NCI-H774 (cell line): ENCODE measurements around the gene SRPX.

Source experiments
- DNase-seq: peaks from one replicate; lab custom pipeline; 2025; lab: John Stamatoyannopoulos, UW

The SRPX gene

GRCh38 chrX:38138900-38139299 is 81.8 kb downstream of the SRPX start:
- DNase-seq = no peak

GRCh38 chrX:38138157-38138891 is 82.3 kb downstream of the SRPX start:
- no peak for DNase-seq

- no peak for DNase-seq
Measured at GRCh38 chrX:38129366-38129765, 91.3 kb downstream of the SRPX start.

- DNase-seq = no peak
Measured at GRCh38 chrX:38127961-38128360, 92.7 kb downstream of the SRPX start.

- no peak for DNase-seq
Measured at GRCh38 chrX:38126179-38126578, 94.5 kb downstream of the SRPX start.

- DNase-seq = no peak
Measured at GRCh38 chrX:38124000-38124399, 96.7 kb downstream of the SRPX start.

- no peak for DNase-seq
Measured at GRCh38 chrX:38117485-38117884, 103.2 kb downstream of the SRPX start.

- DNase-seq = no peak
Measured at GRCh38 chrX:38116706-38117105, 104.0 kb downstream of the SRPX start.

- no peak for DNase-seq
Measured at GRCh38 chrX:38112566-38112965, 108.1 kb downstream of the SRPX start.

GRCh38 chrX:38111196-38111595 is 109.5 kb downstream of the SRPX start:
- DNase-seq = no peak

GRCh38 chrX:38110231-38110630 is 110.4 kb downstream of the SRPX start:
- no peak for DNase-seq

- DNase-seq = no peak
Measured at GRCh38 chrX:38109042-38109898, 111.4 kb downstream of the SRPX start.

- DNase-seq = no peak
Measured at GRCh38 chrX:38108364-38108763, 112.3 kb downstream of the SRPX start.

GRCh38 chrX:38106991-38107655 is 113.5 kb downstream of the SRPX start:
- no peak for DNase-seq

GRCh38 chrX:38105216-38105725 is 115.4 kb downstream of the SRPX start:
- DNase-seq = no peak

- DNase-seq = no peak
Measured at GRCh38 chrX:38103857-38104812, 116.5 kb downstream of the SRPX start.

GRCh38 chrX:38102875-38103274 is 117.8 kb downstream of the SRPX start:
- no peak for DNase-seq

- no peak for DNase-seq
Measured at GRCh38 chrX:38102240-38102639, 118.4 kb downstream of the SRPX start.

- no peak for DNase-seq
Measured at GRCh38 chrX:38099688-38100087, 121.0 kb downstream of the SRPX start.
